Thoracic aorta (tissue), 2 donors: Measurements from ENCODE around the gene CNN1. TPM values are rescaled to one million over a fixed set of nuclear protein-coding genes. Genes with fewer than 3 reads are reported as not detected.

Experiments
- ATAC-seq: fragments of 150-250 bp; one replicate; pipeline ENCODE4 v1.8.0; 2017; ENCODE audit warnings: low read depth; ENCODE audit not compliant: insufficient number of reproducible peaks, low FRiP score
- DNase-seq: peaks from one replicate; pipeline ENCODE4 v3.0.0-alpha.2; 2020; ENCODE audit warnings: low spot score
- H3K27ac ChIP-seq, 2 donors: fragments of 200-600 bp; sonication (generic); 1 replicate in 1 of 2; 2 replicates in 1 of 2; pipeline ENCODE4 v1.5.1; 2016; ENCODE audit warnings: mild to moderate bottlenecking in 2 of 2, moderate library complexity in 2 of 2
- H3K27me3 ChIP-seq: fragments of 200-600 bp; sonication (generic); replicated peaks from 2 replicates; pipeline ENCODE4 v1.6.0; 2016; ENCODE audit warnings: mild to moderate bottlenecking; ENCODE audit not compliant: insufficient read depth
- H3K36me3 ChIP-seq: fragments of 200-600 bp; sonication (generic); one replicate; pipeline ENCODE4 v1.5.1; 2016
- H3K4me1 ChIP-seq, 2 donors: fragments of 200-600 bp; sonication (generic); 1 replicate in 1 of 2; 2 replicates in 1 of 2; pipeline versions ENCODE4 v1.5.1 to v1.6.0; 2016; ENCODE audit warnings: low read depth in 2 of 2, mild to moderate bottlenecking in 1 of 2; ENCODE audit not compliant: control insufficient read depth in 1 of 2
- H3K4me3 ChIP-seq: fragments of 200-600 bp; sonication (generic); 2 replicates; pipeline ENCODE4 v1.5.1; 2016; ENCODE audit warnings: mild to moderate bottlenecking
- H3K9me3 ChIP-seq: fragments of 200-600 bp; sonication (generic); 2 replicates; pipeline ENCODE4 v1.5.1; 2016
- total RNA-seq, 2 donors: library from RNA; depleted of rRNA; stranded (reverse); fragments of >200 nt; gene quantifications; one replicate each; pipeline versions ENCODE4 v1.1.0 to v1.2.3, GENCODE V29; 2016
- TF ChIP-seq, protein P1 (sequence below): fragments of 200-600 bp; sonication (generic); IDR thresholded peaks from one replicate; pipeline ENCODE4 v1.5.1; 2019; ENCODE audit warnings: antibody characterized with exemption

The CNN1 gene
- total RNA-seq, 2 donors from 2014 or later = 703 to 1,224 TPM

DNA sequence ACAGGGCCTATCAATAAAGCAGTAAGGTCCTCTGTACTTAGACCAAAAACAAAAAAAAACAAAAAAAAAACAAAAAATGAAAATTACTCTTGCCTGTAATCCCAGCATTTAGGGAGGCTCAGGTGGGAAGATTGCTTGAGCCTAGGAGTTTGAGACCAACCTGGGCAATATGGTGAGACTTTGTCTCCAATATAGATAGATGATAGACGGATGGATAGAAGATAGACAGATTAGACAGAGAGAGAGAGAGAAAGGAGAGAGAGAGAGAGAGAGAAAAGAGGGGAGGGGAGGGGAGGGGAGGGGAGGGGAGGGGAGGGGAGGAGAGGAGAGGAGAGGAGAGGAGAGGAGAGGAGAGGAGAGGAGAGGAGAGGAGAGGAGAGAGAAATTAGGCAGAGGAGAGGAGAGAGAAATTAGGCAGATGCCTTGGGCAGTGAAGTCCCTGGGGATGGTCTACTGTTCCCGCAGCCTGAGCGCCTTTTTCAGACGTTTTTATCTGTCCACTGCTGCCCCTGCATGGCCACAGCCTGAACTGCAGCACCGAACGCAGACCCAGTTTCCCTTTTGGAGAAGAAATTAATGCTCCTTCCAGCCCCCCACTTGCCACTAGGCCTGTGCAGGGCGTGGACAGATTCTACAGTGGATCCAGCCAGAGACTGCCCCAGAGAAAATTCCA, 48.8 kb downstream of the CNN1 start:
- H3K27ac ChIP-seq = no peak overlapping the region
- ATAC-seq = no peak

DNA sequence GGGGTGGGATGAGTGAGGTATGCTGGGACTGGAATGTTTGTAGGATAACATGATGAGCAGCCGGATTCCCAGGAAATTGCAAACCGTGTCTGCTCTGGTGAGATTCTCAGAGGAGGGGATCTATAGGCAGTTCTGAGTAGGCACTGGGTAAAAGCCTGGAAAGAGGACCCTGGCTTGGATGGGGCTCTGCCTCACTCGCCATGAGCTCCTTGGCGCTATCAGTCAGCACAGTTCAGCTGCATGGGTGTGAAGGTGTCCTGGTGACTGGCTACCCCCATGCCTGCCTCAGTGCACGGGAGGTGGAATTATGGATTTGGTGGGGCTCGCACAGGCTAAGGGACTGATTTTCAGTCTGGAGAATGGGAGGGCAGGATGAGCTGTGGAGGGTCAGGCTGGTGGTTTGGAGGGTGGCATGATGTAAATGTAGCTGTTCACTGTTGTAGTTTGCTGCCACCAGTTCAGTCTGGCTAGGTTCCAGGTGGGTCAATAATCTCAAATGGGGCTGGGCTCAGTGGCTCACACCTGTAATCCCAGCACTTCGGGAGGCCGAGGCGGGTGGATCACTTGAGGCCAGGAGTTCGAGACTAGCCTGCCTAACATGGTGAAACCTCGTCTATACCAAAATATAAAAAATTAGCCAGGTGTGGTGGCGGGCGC, 49.5 kb downstream of the CNN1 start:
- H3K27me3 ChIP-seq = no peaks in the 10 kb centered on the region
- H3K4me1 ChIP-seq = no peaks in the 10 kb centered on the region
- H3K4me3 ChIP-seq = no peak overlapping the region
- no peak overlapping the region for H3K27ac ChIP-seq
- DNase-seq = no peak
- H3K36me3 ChIP-seq = no peaks in the 10 kb centered on the region
- ATAC-seq = no peak
- TF ChIP-seq, protein P1, sequence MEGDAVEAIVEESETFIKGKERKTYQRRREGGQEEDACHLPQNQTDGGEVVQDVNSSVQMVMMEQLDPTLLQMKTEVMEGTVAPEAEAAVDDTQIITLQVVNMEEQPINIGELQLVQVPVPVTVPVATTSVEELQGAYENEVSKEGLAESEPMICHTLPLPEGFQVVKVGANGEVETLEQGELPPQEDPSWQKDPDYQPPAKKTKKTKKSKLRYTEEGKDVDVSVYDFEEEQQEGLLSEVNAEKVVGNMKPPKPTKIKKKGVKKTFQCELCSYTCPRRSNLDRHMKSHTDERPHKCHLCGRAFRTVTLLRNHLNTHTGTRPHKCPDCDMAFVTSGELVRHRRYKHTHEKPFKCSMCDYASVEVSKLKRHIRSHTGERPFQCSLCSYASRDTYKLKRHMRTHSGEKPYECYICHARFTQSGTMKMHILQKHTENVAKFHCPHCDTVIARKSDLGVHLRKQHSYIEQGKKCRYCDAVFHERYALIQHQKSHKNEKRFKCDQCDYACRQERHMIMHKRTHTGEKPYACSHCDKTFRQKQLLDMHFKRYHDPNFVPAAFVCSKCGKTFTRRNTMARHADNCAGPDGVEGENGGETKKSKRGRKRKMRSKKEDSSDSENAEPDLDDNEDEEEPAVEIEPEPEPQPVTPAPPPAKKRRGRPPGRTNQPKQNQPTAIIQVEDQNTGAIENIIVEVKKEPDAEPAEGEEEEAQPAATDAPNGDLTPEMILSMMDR = no peak
- H3K9me3 ChIP-seq = no peaks in the 10 kb centered on the region

More for the DNA sequence above, 48.8 kb downstream of the CNN1 start:
- Histone ChIP-seq H3K27me3 (no peaks in the 10 kb centered on the region), H3K36me3 (no peaks in the 10 kb centered on the region), H3K4me1 (no peaks in the 10 kb centered on the region), H3K9me3 (no peaks in the 10 kb centered on the region), H3K4me3 (no peak overlapping the region)
- DNase-seq = peak; percentile 22
- TF ChIP-seq, protein P1 = peak; percentile 86

DNA sequence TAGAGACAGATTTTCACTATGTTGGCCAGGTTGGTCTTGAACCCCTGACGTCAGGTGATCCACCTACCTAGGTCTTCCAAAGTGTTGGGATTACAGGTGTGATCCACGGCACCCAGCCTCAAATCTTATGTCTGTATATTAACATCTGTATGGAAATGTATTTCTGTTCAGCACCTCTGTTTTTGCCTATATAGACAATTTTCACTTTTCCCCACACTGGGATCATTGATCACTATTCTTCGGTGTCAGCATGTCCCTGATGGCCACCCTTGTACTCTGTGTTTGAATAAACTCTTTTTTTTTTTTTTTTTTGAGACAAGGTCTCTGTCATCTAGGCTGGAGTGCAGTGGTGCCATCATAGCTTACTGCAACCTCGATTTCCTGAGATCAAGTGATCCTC, 55.4 kb downstream of the CNN1 start:
- DNase-seq (no peak), ATAC-seq (no peak)
- no peaks in the 10 kb centered on the region for H3K27me3 ChIP-seq
- H3K4me1 ChIP-seq = peaks cover 7 to 11% of the 10 kb centered on the region in 2 donors
- no peaks in the 10 kb centered on the region for H3K36me3 ChIP-seq
- H3K9me3 ChIP-seq = no peaks in the 10 kb centered on the region
- H3K4me3 ChIP-seq = no peak overlapping the region
- no peak overlapping the region for H3K27ac ChIP-seq
- TF ChIP-seq, protein P1 = no peak

DNA sequence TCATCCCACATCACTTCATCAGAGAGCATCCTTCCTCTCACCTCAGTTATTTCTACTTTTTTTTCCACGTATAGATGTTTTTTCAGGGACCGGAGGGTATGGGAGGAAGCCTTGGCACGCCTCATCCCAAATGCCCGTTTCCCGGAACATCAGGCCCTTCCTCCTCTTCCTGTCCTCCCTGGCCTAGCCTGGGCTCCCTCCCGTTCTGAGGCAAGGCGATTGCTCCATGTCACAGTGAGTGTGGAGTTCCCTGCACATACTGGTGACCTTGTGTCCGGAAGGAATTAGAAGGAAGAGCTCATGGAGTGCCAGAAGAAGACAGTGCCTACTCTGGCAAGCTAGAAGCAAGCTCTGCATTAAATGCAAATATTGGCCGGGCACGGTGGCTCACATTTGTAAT, 57.5 kb downstream of the CNN1 start:
- H3K27me3 ChIP-seq = no peaks in the 10 kb centered on the region
- DNase-seq (no peak), ATAC-seq (no peak)
- no peak overlapping the region for H3K4me3 ChIP-seq
- H3K4me1 ChIP-seq = peaks cover 7 to 16% of the 10 kb centered on the region in 2 donors
- no peak overlapping the region for H3K27ac ChIP-seq
- H3K9me3 ChIP-seq = no peaks in the 10 kb centered on the region
- TF ChIP-seq, protein P1 = no peak
- H3K36me3 ChIP-seq = no peaks in the 10 kb centered on the region

DNA sequence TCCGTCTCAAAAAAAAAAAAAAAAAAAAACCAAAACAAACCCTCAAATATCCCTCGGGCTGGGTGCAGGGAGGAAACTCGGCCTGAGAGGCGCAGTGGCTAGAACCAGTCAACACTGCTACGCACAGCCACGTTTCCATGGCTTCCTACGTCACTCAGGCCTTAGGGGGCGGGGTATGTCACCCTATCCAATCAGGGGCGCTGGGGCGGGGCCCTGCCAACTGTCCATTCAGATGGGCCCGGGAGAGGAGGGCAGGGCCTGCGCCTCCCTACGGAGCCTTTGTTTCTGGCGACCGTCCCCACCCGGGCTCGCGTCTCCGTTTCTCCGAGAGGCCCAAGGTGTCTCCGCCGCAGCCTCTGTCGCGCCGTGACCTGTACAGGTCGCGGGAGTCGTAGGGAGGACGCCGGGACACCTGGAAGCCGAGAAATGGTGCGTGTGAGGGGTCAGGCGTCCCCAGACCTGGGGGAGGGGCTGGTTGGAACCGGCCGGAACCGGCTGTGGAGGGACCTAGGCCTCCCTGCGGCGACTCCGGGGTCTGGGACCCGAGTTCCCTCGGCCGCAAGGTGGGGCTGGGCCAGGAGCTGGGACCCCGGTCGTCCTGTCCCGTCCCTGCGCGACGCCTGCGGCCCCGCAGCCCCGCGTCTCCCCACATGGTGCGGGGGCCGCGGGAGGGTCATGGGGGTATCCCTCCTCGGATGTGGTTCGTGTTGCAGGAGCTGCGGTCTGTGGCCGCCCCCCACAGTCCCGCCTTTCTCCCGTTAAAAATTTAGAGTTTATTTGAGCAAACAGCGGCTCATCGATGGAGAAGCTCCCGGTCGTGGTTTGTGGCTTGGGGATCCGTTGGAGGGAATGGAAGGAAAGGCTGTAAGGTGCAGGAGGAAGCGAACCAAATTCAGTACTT, 58.8 kb downstream of the CNN1 start, which contains the start of gene ZNF627:
Gene ZNF627 (plus strand): TSS at position 282 of the 901 bp plus-strand sequence. CDS start 145 bp downstream, at position 427.
- Histone ChIP-seq H3K27ac (peak within 1 kb of the TSS; percentile 77 to 79), H3K36me3 (no peaks in the 10 kb centered on the region), H3K4me1 (peaks cover 7 to 16% of the 10 kb centered on the region in 2 donors), H3K4me3 (peak within 1 kb of the TSS; percentile 93), H3K9me3 (no peaks in the 10 kb centered on the region), H3K27me3 (no peaks in the 10 kb centered on the region)
- peak; percentile 96 for ATAC-seq
- TF ChIP-seq, protein P1 = peak; percentile 19
- DNase-seq = peak; percentile 99
